DND-41 (cell line): ENCODE data around the gene PI16.
"Not testable (repeated sequence)": the region's sequence is repeated elsewhere in the genome, so short reads cannot be mapped to it uniquely, and the experiment has no call there.

Experiments used
- ATAC-seq: fragments of 200-7000 bp; cut with Tn5 transposase; 3 replicates; pipeline ENCODE4 v1.9.1; 2021; ENCODE audit warnings: low read depth; ENCODE audit not compliant: insufficient read depth
- DNase-seq: peaks from one replicate; pipeline ENCODE4 v3.0.0-alpha.2; 2020
- H2AFZ ChIP-seq: 2 replicates; pipeline ENCODE4 v1.6.0; 2012; ENCODE audit warnings: low read depth, low read length
- H3K27ac ChIP-seq: 2 replicates; pipeline ENCODE4 v1.5.1; 2012; ENCODE audit warnings: low read length, inconsistent platforms
- H3K27me3 ChIP-seq: fragments of 200-600 bp; sonication (generic); 2 replicates; pipeline ENCODE4 v1.6.0; 2012; ENCODE audit warnings: low read length, mild to moderate bottlenecking, inconsistent platforms; ENCODE audit not compliant: insufficient read depth, poor library complexity
- H3K36me3 ChIP-seq: 2 replicates; pipeline ENCODE4 v1.5.1; 2012; ENCODE audit warnings: low read length, inconsistent platforms; ENCODE audit not compliant: insufficient read depth
- H3K4me1 ChIP-seq: 2 replicates; pipeline ENCODE4 v1.5.1; 2012; ENCODE audit warnings: mild to moderate bottlenecking, low read length; ENCODE audit not compliant: insufficient read depth
- H3K4me2 ChIP-seq: 2 replicates; pipeline ENCODE4 v1.6.0; 2012; ENCODE audit warnings: mild to moderate bottlenecking, moderate library complexity, low read length, inconsistent platforms; ENCODE audit not compliant: insufficient read depth
- H3K4me3 ChIP-seq, 2 experiments: fragments of 200-600 bp in 1 of 2; shearing (Covaris generic) in 1 of 2; 2 replicates each; pipeline ENCODE4 v1.5.1; 2012 to 2016; ENCODE audit warnings: inconsistent platforms in 2 of 2, low read length in 2 of 2, mild to moderate bottlenecking in 2 of 2, low read depth in 1 of 2, moderate library complexity in 1 of 2
- H3K79me2 ChIP-seq: 2 replicates; pipeline ENCODE4 v1.6.0; 2012; ENCODE audit warnings: low read length, inconsistent platforms; ENCODE audit not compliant: insufficient read depth
- H3K9ac ChIP-seq: 2 replicates; pipeline ENCODE4 v1.6.0; 2012; ENCODE audit warnings: low read depth, mild to moderate bottlenecking, inconsistent platforms, low read length, moderate library complexity
- H3K9me3 ChIP-seq: 2 replicates; pipeline ENCODE4 v1.5.1; 2012; ENCODE audit warnings: low read length, moderate library complexity, mild to moderate bottlenecking, inconsistent platforms; ENCODE audit not compliant: insufficient read depth, severe bottlenecking
- H4K20me1 ChIP-seq: 2 replicates; pipeline ENCODE4 v1.6.0; 2012; ENCODE audit warnings: low read length; ENCODE audit not compliant: insufficient read depth
- CTCF ChIP-seq: IDR thresholded peaks from 2 replicates; pipeline ENCODE4 v1.5.1; 2012; ENCODE audit warnings: borderline replicate concordance, low read length, moderate library complexity, mild to moderate bottlenecking; ENCODE audit not compliant: poor library complexity, severe bottlenecking; ENCODE audit errors: extremely low read depth
- EZH2 ChIP-seq: IDR thresholded peaks from 3 replicates; pipeline ENCODE4 v1.6.1; 2012; ENCODE audit warnings: borderline replicate concordance, low read depth, mild to moderate bottlenecking, moderate library complexity, low read length, inconsistent platforms; ENCODE audit not compliant: severe bottlenecking

PI16 gene

GRCh38 chr6:36934901-36935300 lies 19.6 kb upstream of the PI16 start:
- Histone ChIP-seq H3K4me1 (no peaks in the 10 kb centered on the region), H3K9me3 (no peaks in the 10 kb centered on the region), H3K4me2 (no peak overlapping the region), H4K20me1 (no peaks in the 10 kb centered on the region), H3K27me3 (no peaks in the 10 kb centered on the region), H3K36me3 (no peaks in the 10 kb centered on the region), H3K4me3 (no peak overlapping the region), H3K79me2 (no peaks in the 10 kb centered on the region), H2AFZ (no peak overlapping the region), H3K27ac (no peak overlapping the region), H3K9ac (no peak overlapping the region)
- no peak for DNase-seq
- ATAC-seq, result no peak
- TF ChIP-seq CTCF, result no peak
- no peak for TF ChIP-seq EZH2

- Histone ChIP-seq H3K9ac (no peak overlapping the region), H4K20me1 (no peaks in the 10 kb centered on the region), H3K9me3 (no peaks in the 10 kb centered on the region), H3K4me3 (no peak overlapping the region), H3K4me2 (no peak overlapping the region), H3K27me3 (no peaks in the 10 kb centered on the region), H3K36me3 (no peaks in the 10 kb centered on the region), H3K27ac (no peak overlapping the region), H2AFZ (no peak overlapping the region), H3K79me2 (no peaks in the 10 kb centered on the region), H3K4me1 (no peaks in the 10 kb centered on the region)
- TF ChIP-seq EZH2, result no peak
- TF ChIP-seq CTCF, result no peak
- no peak for ATAC-seq
- DNase-seq, result no peak
Observed at GRCh38 chr6:36936824-36937223, 17.7 kb upstream of the PI16 start.

- no peaks in the 10 kb centered on the region for H3K27me3 ChIP-seq
- TF ChIP-seq EZH2 (no peak), CTCF (no peak)
- no peaks in the 10 kb centered on the region for H3K36me3 ChIP-seq
- no peaks in the 10 kb centered on the region for H4K20me1 ChIP-seq
- ATAC-seq, result no peak
- no peak overlapping the region for H3K9ac ChIP-seq
- no peak overlapping the region for H3K27ac ChIP-seq
- H3K4me2 ChIP-seq, result no peak overlapping the region
- H3K4me3 ChIP-seq, result no peak overlapping the region
- no peak overlapping the region for H2AFZ ChIP-seq
- H3K79me2 ChIP-seq, result no peaks in the 10 kb centered on the region
- no peaks in the 10 kb centered on the region for H3K9me3 ChIP-seq
- H3K4me1 ChIP-seq, result no peaks in the 10 kb centered on the region
- DNase-seq, result no peak
Observed at GRCh38 chr6:36937896-36938295, 16.6 kb upstream of the PI16 start.

- no peak for DNase-seq
- Histone ChIP-seq H3K9me3 (no peaks in the 10 kb centered on the region), H3K9ac (no peak overlapping the region), H4K20me1 (no peaks in the 10 kb centered on the region), H3K36me3 (no peaks in the 10 kb centered on the region), H3K4me2 (no peak overlapping the region), H3K27me3 (no peaks in the 10 kb centered on the region), H2AFZ (no peak overlapping the region), H3K27ac (no peak overlapping the region), H3K4me3 (no peak overlapping the region), H3K79me2 (no peaks in the 10 kb centered on the region), H3K4me1 (no peaks in the 10 kb centered on the region)
- TF ChIP-seq CTCF (no peak), EZH2 (no peak)
- ATAC-seq, result no peak
Observed at GRCh38 chr6:36938536-36938935, 16.0 kb upstream of the PI16 start.

GRCh38 chr6:36939005-36939404 lies 15.5 kb upstream of the PI16 start:
- H3K4me3 ChIP-seq, H3K9me3 ChIP-seq, H3K9ac ChIP-seq, H3K27ac ChIP-seq, H3K4me1 ChIP-seq, ATAC-seq, H3K4me2 ChIP-seq, H3K79me2 ChIP-seq, H2AFZ ChIP-seq, H4K20me1 ChIP-seq, H3K36me3 ChIP-seq, DNase-seq, H3K27me3 ChIP-seq: not testable (repeated sequence)
